Measurements from ENCODE around the gene AIP.
"Not testable (repeated sequence)": the region's sequence is repeated elsewhere in the genome, so short reads cannot be mapped to it uniquely, and the experiment has no call there.

Gene AIP

GRCh38 chr11:67468456-67468758, 14.4 kb upstream of the AIP start:
- DNase-seq (ENCODE audit: low read depth in 1 of 2, low spot score in 1 of 2): no peak

DNA sequence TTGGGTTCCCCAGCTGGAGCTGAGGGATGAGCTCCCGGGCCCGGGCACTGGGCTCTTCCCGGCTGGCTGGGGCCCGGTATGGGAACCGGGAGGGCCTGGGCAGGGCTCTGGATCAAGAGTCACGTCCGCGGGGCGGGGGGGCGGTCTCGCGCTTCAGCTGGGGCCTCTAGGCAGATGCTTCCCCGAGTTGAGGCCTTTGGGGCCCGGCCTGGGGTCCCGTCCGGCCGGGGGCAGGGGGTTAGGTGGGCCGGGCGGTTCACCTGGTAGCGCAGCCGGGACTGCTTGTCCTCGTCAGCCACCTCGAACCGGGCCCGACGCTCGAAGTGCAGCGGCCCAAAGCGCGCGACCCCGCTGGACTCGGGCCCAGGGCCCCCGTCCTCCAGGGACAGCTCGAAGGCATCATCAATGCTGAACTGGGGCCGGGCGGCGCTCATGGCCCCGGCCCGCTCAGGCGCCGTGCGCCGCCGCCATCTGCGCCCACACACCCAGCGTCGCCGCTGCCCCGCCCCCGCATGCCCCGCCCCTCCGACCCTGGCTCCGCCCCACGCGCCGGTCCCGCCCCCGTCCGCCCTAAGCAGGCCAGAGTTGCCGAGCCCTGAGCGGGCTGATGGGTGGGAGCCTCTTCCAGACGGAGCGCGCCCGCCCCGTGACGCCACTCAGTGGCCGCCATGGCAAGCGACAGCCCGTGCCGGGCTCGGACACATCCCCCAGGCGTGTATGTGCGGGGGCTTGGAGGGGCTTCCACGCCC, 13.9 kb upstream of the AIP start, which contains the start of gene TMEM134:
TMEM134 (minus strand) TSS at position 493 of the 749 bp plus-strand sequence; CDS start at position 434, 59 bp downstream.
- DNase-seq (ENCODE audit: low read depth in 1 of 2, low spot score in 1 of 2): peak; percentile 88 to 91

GRCh38 chr11:67469508-67469811, 13.4 kb upstream of the AIP start:
- DNase-seq (ENCODE audit: low read depth in 1 of 2, low spot score in 1 of 2): no peak

DNA sequence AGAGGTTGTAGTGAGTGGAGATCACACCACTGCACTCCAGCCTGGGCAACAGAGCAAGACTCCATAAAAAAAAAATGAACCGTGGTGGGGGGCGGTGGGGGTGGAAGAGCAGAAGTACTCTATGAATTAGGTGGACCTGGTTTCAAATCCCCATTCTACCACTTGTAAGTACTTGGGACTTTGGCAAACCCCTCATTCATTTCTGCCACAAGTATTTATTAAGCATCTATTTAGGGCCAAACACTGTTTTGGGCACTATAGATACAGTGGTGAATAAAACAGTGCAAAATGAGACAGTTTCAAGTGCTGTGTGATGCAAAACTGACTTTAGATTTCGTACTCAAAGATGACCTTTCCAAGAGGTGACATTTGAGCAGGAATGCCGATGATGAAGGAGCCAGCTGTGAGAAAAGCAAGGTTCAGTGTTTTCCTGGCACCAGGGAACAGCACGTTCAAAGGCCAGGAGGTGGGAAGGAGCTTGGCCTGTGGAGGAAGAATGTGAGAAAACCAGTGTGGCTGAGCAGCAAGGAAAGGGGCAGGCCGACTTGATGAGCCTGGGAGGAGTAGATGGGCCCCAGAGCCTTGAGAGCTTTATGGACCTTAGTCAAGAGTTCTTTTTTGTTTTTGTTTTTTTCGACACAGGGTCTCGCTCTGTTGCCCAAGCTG, 12.4 kb upstream of the AIP start:
- no peak for DNase-seq (ENCODE audit: low read depth in 1 of 2, low spot score in 1 of 2)

DNA sequence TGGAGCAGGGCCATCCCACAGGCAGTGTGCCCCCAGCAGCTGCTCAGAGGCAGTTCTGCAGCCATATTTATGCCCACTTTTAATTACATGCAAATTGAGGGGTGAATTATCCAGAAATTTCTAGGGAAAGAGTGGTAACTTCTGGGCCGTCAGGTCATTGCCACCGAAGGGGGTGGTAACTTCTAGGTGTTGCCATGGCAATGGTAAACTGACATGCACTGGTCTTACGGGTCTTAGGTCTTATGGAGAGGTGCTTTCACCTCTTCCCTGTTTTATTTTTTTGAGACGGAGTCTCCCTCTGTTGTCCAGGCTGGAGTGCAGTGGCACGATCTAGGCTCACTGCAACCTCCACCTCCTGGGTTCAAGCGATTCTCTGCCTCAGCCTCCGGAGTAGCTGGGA, 9.9 kb upstream of the AIP start:
- DNase-seq (ENCODE audit: low read depth in 1 of 2, low spot score in 1 of 2): no peak

GRCh38 chr11:67476692-67477091, 6.1 kb upstream of the AIP start:
- DNase-seq (ENCODE audit: low read depth in 1 of 2, low spot score in 1 of 2): not testable (repeated sequence)

DNA sequence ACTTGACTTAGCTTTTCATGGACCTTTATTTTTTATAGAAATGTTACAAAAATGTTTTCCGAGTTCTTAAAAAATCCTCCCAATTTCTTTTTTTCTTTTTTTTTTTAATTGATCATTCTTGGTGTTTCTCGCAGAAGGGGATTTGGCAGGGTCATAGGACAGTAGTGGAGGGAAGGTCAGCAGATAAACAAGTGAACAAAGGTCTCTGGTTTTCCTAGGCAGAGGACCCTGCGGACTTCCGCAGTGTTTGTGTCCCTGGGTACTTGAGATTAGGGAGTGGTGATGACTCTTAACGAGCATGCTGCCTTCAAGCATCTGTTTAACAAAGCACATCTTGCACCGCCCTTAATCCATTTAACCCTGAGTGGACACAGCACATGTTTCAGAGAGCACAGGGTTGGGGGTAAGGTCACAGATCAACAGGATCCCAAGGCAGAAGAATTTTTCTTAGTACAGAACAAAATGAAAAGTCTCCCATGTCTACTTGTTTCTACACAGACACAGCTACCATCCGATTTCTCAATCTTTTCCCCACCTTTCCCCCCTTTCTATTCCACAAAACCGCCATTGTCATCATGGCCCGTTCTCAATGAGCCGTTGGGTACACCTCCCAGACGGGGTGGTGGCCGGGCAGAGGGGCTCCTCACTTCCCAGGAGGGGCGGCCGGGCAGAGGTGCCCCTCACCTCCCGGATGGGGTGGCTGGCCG, 5.3 kb upstream of the AIP start:
- not testable (repeated sequence) for DNase-seq (ENCODE audit: low read depth in 1 of 2, low spot score in 1 of 2)

GRCh38 chr11:67482275-67482826, 475 bp upstream of the AIP start:
- DNase-seq (ENCODE audit: low read depth in 1 of 2, low spot score in 1 of 2): no peak

- DNase-seq (ENCODE audit: low read depth in 1 of 2, low spot score in 1 of 2): no peak
Observed at GRCh38 chr11:67483831-67484665, 1.2 kb downstream of the AIP start.

DNA sequence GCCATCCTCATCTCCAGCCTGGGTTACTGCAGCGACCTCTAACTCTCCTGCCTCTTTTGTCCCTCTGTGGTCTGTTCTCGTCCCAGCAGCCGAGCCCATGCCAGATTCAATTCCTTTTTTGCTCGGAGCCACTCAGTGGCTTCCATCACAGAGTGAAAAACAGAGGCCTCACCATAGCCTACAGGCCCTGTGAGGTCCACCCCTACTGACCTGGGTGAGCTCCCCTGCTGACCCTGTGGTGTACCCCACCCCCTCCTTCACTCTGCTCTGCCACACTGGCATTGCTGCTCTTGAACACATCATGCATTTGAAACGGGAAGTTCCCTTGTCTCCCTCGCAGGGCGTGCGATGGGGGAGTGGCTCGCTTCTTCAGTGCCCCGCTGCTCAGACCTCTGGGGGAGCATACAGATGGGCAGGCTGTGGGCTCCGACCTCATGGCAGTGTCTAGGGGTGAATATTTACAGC, 2.1 kb downstream of the AIP start:
- no peak for DNase-seq (ENCODE audit: low read depth in 1 of 2, low spot score in 1 of 2)

DNA sequence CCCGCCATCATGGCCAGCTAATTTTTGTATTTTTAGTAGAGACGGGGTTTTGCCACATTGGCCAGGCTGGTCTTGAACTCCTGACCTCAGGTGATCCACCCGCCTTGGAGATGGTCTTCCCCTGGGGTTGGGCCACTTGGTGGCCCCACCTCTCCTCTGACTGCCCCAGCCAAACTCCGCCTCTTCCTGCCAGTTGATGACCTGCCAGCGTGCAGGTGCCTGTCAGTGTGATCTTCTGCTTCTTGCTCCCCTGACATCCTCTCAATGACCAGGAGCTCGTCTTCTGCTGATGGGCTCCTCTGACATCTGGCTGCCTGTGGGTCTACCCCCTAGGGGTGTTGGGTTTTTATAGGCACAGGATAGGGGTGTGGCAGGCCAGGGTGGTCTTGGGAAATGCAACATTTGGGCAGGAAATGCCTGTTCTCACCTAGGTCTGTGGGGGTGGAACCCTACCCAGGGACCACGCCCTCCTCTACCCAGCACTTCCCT, 3.1 kb downstream of the AIP start:
- DNase-seq (ENCODE audit: low read depth in 1 of 2, low spot score in 1 of 2): not testable (repeated sequence)

DNA sequence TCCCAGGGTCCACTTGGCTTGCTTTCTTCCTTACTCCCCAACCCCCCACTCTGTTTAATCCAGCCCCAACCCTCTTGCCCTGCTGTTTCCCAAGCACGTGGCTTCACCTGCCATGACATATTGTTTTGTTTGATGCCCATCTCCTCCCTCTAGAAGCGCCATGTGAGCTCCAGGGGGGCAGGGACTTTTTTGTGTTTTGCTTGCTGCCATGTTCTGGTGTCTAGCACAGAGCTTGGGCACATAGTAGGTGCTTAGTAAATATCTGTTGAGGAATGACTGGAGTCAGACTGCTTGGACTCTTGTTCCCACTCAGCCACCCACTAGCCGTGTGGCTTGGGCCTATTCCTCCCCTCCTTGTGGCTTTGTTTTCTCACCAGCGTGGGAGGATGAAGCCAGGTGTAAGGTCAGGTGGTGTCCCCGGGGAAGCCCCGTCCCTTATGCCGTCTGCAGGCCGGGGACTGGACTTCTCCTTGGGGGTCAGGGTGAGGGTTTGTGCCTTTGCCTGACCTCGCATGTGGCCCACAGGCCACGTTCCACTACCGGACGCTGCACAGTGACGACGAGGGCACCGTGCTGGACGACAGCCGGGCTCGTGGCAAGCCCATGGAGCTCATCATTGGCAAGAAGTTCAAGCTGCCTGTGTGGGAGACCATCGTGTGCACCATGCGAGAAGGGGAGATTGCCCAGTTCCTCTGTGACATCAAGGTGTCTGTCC, 3.8 kb downstream of the AIP start:
- DNase-seq (ENCODE audit: low read depth in 1 of 2, low spot score in 1 of 2): no peak

DNA sequence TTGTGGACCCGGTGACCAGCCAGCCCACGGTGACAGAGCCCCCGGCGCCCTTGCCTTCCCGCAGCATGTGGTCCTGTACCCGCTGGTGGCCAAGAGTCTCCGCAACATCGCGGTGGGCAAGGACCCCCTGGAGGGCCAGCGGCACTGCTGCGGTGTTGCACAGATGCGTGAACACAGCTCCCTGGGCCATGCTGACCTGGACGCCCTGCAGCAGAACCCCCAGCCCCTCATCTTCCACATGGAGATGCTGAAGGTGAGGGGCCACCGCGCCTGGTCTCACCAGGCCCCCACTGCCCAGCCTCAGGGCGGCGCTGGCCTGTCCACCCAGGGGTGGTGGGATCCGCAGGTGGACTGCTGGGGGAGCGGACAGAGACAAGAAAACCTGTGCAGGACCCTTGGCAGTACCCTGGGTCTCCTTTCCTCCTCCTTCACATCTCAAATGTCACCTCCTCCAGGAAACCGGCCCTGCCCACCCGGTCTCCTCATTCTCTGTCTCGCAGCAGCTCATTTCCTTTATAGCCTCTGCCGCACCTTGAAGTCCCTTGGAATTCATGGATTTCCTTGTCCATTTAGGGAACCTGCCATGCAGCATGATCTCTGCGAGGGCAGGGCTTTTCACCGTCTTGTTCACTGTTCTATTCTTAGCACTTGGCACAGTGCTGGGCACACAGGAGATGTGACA, 6.5 kb downstream of the AIP start:
- DNase-seq (ENCODE audit: low read depth in 1 of 2, low spot score in 1 of 2): no peak

DNA sequence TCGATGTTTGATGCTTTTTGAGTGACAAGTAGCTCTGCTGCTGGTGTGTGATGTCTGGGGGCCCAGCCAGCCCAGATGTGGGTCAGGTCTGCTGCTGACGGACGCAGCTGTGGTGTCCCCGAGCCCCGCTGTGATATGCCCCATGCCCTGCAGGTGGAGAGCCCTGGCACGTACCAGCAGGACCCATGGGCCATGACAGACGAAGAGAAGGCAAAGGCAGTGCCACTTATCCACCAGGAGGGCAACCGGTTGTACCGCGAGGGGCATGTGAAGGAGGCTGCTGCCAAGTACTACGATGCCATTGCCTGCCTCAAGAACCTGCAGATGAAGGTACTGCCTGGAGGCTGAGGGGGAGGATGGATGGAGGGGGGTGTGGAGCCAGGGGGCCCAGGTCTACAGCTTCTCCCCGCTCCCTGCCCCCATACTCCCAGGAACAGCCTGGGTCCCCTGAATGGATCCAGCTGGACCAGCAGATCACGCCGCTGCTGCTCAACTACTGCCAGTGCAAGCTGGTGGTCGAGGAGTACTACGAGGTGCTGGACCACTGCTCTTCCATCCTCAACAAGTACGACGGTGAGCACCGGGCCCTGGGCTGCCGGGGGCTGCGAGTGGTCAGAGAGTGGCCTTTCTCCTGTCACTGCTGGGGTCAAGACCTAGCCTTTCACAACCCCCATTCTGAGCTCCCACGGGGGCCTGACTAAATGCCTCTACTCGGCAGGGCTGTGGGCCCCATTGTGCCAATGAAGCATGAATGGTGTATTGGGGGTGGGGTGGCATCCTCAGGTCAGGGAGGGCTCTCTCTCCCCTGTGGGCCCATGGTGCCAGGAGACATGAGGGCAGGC, 7.3 kb downstream of the AIP start:
- no peak for DNase-seq (ENCODE audit: low read depth in 1 of 2, low spot score in 1 of 2)

DNA sequence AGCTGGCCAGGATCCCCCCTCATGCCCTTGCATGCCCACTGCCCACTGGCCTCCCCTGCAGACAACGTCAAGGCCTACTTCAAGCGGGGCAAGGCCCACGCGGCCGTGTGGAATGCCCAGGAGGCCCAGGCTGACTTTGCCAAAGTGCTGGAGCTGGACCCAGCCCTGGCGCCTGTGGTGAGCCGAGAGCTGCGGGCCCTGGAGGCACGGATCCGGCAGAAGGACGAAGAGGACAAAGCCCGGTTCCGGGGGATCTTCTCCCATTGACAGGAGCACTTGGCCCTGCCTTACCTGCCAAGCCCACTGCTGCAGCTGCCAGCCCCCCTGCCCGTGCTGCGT, 7.9 kb downstream of the AIP start:
- no peak for DNase-seq (ENCODE audit: low read depth in 1 of 2, low spot score in 1 of 2)

- DNase-seq (ENCODE audit: low read depth in 1 of 2, low spot score in 1 of 2): no peak
Observed at GRCh38 chr11:67491276-67492068, 8.6 kb downstream of the AIP start.

DNA sequence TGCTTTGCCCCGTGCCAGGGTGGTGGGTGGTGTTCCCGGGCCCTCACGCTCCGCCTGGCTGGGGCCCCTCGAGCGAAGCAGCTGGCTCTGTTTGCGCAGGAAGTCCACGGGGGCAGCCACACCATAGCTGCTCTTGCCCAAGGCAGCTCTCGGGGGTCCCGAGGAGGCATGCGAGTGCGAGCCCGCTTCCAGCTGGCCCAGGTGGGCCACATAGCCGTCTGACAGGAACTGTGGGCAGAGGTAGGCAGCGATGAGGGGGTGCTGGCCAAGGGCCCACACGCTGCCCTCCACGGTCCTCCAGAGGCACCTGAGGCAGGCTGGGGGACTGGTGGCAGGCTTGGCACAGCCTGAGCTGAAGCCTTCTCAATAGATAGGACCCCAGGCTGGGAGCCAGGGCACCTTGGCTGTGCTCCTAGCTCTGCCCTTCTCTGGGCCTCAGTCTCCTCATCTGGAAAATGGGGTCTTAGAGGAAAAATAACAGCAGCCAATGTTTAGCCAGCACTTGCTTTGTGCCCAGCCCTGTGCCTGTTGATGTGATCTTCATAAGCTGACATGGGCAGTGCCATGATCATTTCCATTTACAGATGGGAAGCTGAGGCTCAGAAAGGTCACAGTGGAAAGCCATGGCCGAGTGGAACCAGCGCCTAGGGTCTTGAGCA, 9.4 kb downstream of the AIP start:
- no peak for DNase-seq (ENCODE audit: low read depth in 1 of 2, low spot score in 1 of 2)

Data from stimulated activated CD4-positive, alpha-beta T cell treated with anti-CD3 and anti-CD28 coated beads, Interleukin-15, amount 100 ng/mL, for 1 hour (primary cell).